K562 (cell line): ENCODE measurements around the gene FBXO4. TPM values are rescaled to one million over a fixed set of nuclear protein-coding genes. Genes with fewer than 3 reads are reported as not detected.

Experiments used
- C11orf30 ChIP-seq: fragments of 450-650 bp; IDR thresholded peaks from 2 replicates; pipeline ENCODE4 v1.6.1; 2016; ENCODE audit warnings: low read depth, mild to moderate bottlenecking
- CHD1 ChIP-seq: fragments of 200-600 bp; sonication (generic); IDR thresholded peaks from one replicate; pipeline ENCODE4 v1.6.1; 2012; ENCODE audit warnings: mild to moderate bottlenecking, moderate library complexity, low read length, inconsistent platforms
- EZH2 ChIP-seq: IDR thresholded peaks from 2 replicates; pipeline ENCODE4 v1.6.1; 2012; ENCODE audit warnings: low read depth, mild to moderate bottlenecking, inconsistent platforms, low read length, borderline replicate concordance
- GTF2F1 ChIP-seq: IDR thresholded peaks from 2 replicates; pipeline ENCODE4 v1.6.1; 2011; ENCODE audit warnings: low read depth, low read length, improper control_type of control experiment
- HDAC3 ChIP-seq: fragments of 450-650 bp; IDR thresholded peaks from 2 replicates; pipeline ENCODE4 v1.6.1; 2018; ENCODE audit warnings: borderline replicate concordance, mild to moderate bottlenecking, moderate library complexity; ENCODE audit not compliant: partially characterized antibody
- HLTF ChIP-seq: fragments of 450-650 bp; IDR thresholded peaks from 2 replicates; pipeline ENCODE4 v1.6.1; 2016
- RBFOX2 ChIP-seq: fragments of 200-400 bp; formaldehyde crosslinking; IDR thresholded peaks from 2 replicates; pipeline ENCODE4 v1.6.1; 2017; ENCODE audit warnings: low read depth, mild to moderate bottlenecking, low read length, moderate library complexity
- SAP30 ChIP-seq: fragments of 200-600 bp; sonication (generic); IDR thresholded peaks from 2 replicates; pipeline ENCODE4 v1.6.1; 2012; ENCODE audit warnings: borderline replicate concordance, low read depth, mild to moderate bottlenecking, moderate library complexity, low read length, control low read depth, inconsistent platforms; ENCODE audit not compliant: insufficient read depth, poor library complexity, severe bottlenecking
- SP2 ChIP-seq: IDR thresholded peaks from 2 replicates; pipeline ENCODE4 v1.6.1; 2011; ENCODE audit warnings: mild to moderate bottlenecking, low read depth, low read length, moderate library complexity; ENCODE audit not compliant: poor library complexity, severe bottlenecking; ENCODE audit errors: extremely low read depth
- SREBF1 ChIP-seq: fragments of 150-350 bp; IDR thresholded peaks from 2 replicates; pipeline ENCODE4 v1.6.1; 2014; ENCODE audit warnings: antibody characterized with exemption, low read depth, low read length, borderline replicate concordance
- ZNF24 ChIP-seq: fragments of 450-650 bp; IDR thresholded peaks from 2 replicates; pipeline ENCODE4 v1.6.1; 2016
- ZNF75A ChIP-seq: fragments of 450-650 bp; formaldehyde crosslinking; IDR thresholded peaks from 2 replicates; pipeline ENCODE4 v1.4.0; 2020; ENCODE audit warnings: mild to moderate bottlenecking
- ZNF830 ChIP-seq: fragments of 250-450 bp; sonication (Bioruptor Pico); IDR thresholded peaks from 2 replicates; pipeline ENCODE4 v1.5.0; 2021; ENCODE audit warnings: mild to moderate bottlenecking
- polyA plus RNA-seq, 8 experiments: library from polyadenylated mRNA; depleted of rRNA in 4 of 8; stranded (reverse) in 5 of 8; unstranded in 3 of 8; fragments of >200 nt; fragmentation: Nextera tagmentation in 2 of 8; fragmentation: Illumina TruSeq in 1 of 8; extraction: Ambion mirVana in 2 of 8; extraction: Trizol in 1 of 8; gene quantifications; 2 replicates each; pipeline versions ENCODE4 v1.2.1 to v1.2.3, GENCODE V29; 2011 to 2014; ENCODE audit warnings: inconsistent platforms in 1 of 8, missing spikeins in 1 of 8
- total RNA-seq, 7 experiments: library from RNA; depleted of rRNA in 6 of 7; stranded (reverse); fragments of >200 nt in 6 of 7; fragmentation: Illumina TruSeq in 2 of 7; extraction: Trizol in 2 of 7; gene quantifications; 2 replicates each; pipeline versions ENCODE4 v1.2.1 to v1.2.3, GENCODE V29; 2011 to 2021; ENCODE audit warnings: low replicate concordance in 1 of 7
- TF ChIP-seq, protein P1 (sequence below), 2 experiments: fragments of 200-800 bp in 1 of 2; sonication (Bioruptor generic) in 1 of 2; sonication (generic) in 1 of 2; formaldehyde crosslinking in 1 of 2; IDR thresholded peaks in 1 of 2; conservative IDR thresholded peaks in 1 of 2; 2 replicates each; pipeline versions ENCODE4 v1.5.0 to v1.6.1; 2016 to 2020; ENCODE audit warnings: missing compliant biosample characterization in 1 of 2, missing genetic modification characterization in 1 of 2, missing genetic modification reagents in 1 of 2
- TF ChIP-seq, protein P2 (sequence below): fragments of 450-650 bp; IDR thresholded peaks from 2 replicates; pipeline ENCODE4 v1.6.1; 2016; ENCODE audit warnings: low read depth, mild to moderate bottlenecking, moderate library complexity
- TF ChIP-seq, protein P3 (sequence below): fragments of 200-800 bp; sonication (Bioruptor generic); IDR thresholded peaks from 2 replicates; pipeline ENCODE4 v1.6.1; 2016; ENCODE audit warnings: missing genetic modification characterization, missing compliant biosample characterization
- TF ChIP-seq, protein P4 (sequence below): sonication (generic); formaldehyde crosslinking; IDR thresholded peaks from 2 replicates; pipeline ENCODE4 v1.9.0; 2022; ENCODE audit warnings: mild to moderate bottlenecking, missing genetic modification reagents
- TF ChIP-seq, protein P5 (sequence below): conservative IDR thresholded peaks from 2 replicates; pipeline ENCODE4 v1.6.1; 2011; ENCODE audit warnings: low read depth, mild to moderate bottlenecking, low read length; ENCODE audit not compliant: control insufficient read depth

Gene FBXO4
- total and polyA plus RNA-seq, 9 of the 15 experiments (the other 6 are each of a cell fraction or from before 2014, with no cell fraction given): 5.9 to 33.4 (median 19.6) TPM

DNA sequence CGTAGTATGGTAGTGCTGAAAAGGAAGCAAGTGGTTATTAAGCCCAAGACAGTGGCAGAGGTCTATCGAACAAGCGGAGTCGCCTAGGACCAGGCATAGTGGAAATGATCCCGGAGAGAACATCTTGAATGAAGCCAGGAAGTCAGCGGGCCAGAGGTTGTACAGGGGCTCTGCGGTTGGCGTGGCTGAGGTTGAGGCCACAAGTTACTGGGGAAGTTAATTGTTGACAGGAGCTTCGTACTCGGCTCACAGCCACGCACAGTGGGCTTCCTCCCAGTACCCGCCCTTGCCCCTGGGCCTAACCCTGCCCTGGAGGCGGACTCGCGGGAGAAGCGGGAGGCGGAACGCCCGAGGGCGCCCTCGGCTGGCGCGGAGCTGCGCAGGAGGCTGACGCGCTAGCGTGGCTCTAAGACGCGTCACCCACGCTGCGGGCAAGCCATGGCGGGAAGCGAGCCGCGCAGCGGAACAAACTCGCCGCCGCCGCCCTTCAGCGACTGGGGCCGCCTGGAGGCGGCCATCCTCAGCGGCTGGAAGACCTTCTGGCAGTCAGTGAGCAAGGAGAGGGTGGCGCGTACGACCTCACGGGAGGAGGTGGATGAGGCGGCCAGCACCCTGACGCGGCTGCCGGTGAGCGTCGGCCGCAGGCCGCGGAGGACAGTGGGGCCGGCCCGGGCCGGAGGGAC is at the start of gene FBXO4 (continued):
- TF ChIP-seq, protein P1, sequence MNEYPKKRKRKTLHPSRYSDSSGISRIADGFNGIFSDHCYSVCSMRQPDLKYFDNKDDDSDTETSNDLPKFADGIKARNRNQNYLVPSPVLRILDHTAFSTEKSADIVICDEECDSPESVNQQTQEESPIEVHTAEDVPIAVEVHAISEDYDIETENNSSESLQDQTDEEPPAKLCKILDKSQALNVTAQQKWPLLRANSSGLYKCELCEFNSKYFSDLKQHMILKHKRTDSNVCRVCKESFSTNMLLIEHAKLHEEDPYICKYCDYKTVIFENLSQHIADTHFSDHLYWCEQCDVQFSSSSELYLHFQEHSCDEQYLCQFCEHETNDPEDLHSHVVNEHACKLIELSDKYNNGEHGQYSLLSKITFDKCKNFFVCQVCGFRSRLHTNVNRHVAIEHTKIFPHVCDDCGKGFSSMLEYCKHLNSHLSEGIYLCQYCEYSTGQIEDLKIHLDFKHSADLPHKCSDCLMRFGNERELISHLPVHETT (CRISPR knock-in tag; conservative IDR thresholded peaks at IDR 0.05 in 1 of 2, IDR thresholded peaks at IDR 0.05 in 1 of 2): peak in 1 of 2 experiments; percentile 76; a peak in 1 of 4 replicates
- TF ChIP-seq, protein P2, sequence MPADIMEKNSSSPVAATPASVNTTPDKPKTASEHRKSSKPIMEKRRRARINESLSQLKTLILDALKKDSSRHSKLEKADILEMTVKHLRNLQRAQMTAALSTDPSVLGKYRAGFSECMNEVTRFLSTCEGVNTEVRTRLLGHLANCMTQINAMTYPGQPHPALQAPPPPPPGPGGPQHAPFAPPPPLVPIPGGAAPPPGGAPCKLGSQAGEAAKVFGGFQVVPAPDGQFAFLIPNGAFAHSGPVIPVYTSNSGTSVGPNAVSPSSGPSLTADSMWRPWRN: no peak
- TF ChIP-seq HDAC3 (no peak), SP2 (no peak), SREBF1 (no peak), ZNF830 (CRISPR knock-in tag) (0 out of 2 replicates have a peak, but pooled peaks have one; percentile 22), C11orf30 (peak; percentile 67; the same call in 1 of the 2 replicates), RBFOX2 (peak; percentile 100), EZH2 (no peak), ZNF75A (CRISPR knock-in tag) (no peak), CHD1 (no peak), SAP30 (peak; percentile 66), GTF2F1 (peak; percentile 86), HLTF (no peak; the same call in 1 of the 2 replicates), ZNF24 (peak; percentile 56)
- TF ChIP-seq, protein P3, sequence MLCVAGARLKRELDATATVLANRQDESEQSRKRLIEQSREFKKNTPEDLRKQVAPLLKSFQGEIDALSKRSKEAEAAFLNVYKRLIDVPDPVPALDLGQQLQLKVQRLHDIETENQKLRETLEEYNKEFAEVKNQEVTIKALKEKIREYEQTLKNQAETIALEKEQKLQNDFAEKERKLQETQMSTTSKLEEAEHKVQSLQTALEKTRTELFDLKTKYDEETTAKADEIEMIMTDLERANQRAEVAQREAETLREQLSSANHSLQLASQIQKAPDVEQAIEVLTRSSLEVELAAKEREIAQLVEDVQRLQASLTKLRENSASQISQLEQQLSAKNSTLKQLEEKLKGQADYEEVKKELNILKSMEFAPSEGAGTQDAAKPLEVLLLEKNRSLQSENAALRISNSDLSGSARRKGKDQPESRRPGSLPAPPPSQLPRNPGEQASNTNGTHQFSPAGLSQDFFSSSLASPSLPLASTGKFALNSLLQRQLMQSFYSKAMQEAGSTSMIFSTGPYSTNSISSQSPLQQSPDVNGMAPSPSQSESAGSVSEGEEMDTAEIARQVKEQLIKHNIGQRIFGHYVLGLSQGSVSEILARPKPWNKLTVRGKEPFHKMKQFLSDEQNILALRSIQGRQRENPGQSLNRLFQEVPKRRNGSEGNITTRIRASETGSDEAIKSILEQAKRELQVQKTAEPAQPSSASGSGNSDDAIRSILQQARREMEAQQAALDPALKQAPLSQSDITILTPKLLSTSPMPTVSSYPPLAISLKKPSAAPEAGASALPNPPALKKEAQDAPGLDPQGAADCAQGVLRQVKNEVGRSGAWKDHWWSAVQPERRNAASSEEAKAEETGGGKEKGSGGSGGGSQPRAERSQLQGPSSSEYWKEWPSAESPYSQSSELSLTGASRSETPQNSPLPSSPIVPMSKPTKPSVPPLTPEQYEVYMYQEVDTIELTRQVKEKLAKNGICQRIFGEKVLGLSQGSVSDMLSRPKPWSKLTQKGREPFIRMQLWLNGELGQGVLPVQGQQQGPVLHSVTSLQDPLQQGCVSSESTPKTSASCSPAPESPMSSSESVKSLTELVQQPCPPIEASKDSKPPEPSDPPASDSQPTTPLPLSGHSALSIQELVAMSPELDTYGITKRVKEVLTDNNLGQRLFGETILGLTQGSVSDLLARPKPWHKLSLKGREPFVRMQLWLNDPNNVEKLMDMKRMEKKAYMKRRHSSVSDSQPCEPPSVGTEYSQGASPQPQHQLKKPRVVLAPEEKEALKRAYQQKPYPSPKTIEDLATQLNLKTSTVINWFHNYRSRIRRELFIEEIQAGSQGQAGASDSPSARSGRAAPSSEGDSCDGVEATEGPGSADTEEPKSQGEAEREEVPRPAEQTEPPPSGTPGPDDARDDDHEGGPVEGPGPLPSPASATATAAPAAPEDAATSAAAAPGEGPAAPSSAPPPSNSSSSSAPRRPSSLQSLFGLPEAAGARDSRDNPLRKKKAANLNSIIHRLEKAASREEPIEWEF (CRISPR knock-in tag): no peak
- TF ChIP-seq, protein P4, sequence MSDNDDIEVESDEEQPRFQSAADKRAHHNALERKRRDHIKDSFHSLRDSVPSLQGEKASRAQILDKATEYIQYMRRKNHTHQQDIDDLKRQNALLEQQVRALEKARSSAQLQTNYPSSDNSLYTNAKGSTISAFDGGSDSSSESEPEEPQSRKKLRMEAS (CRISPR knock-in tag): peak; percentile 85; the same call in 1 of the 2 replicates
- TF ChIP-seq, protein P5, sequence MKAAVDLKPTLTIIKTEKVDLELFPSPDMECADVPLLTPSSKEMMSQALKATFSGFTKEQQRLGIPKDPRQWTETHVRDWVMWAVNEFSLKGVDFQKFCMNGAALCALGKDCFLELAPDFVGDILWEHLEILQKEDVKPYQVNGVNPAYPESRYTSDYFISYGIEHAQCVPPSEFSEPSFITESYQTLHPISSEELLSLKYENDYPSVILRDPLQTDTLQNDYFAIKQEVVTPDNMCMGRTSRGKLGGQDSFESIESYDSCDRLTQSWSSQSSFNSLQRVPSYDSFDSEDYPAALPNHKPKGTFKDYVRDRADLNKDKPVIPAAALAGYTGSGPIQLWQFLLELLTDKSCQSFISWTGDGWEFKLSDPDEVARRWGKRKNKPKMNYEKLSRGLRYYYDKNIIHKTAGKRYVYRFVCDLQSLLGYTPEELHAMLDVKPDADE: peak; percentile 82
